ENCODE data around the gene UBE2E2. TPM values are rescaled to one million over a fixed set of nuclear protein-coding genes. Genes with fewer than 3 reads are reported as not detected.

UBE2E2 gene
- total RNA-seq, 1 experiment from 2014 or later: 25.1 TPM

DNA sequence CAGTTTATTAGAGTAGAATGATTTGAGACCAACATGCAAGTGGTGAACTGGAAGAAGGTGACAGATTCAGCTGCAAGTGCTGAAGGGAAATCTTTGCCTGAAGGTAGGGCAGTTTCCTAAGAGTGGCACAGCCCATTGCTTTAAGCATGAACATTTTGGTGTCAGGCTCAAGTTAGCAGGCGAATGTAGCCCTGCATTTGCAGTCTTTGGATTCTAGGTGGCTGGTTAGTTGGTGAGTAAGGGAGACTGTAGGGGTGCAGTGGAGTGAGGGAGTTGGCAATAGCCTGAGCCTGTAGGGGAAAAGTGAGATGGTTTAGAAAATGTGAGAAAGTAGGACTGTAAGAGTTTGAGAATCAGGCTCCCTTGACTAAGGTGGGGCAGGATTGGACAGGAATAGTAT, 29.7 kb downstream of the UBE2E2 start:
- CTCF ChIA-PET: no interaction called here
- no TSS peak for BruUV-seq (replicated peaks)
- H3K27me3 Mint-ChIP-seq (ENCODE audit: unreplicated experiment): no peaks in the 10 kb centered on the region
- DNase-seq: no peak
- no peak overlapping the region for H3K4me3 Mint-ChIP-seq (ENCODE audit: low read depth, unreplicated experiment)
- H3K27ac Mint-ChIP-seq (ENCODE audit: unreplicated experiment): no peak overlapping the region
- peaks cover 7% of the 10 kb centered on the region for H3K4me1 Mint-ChIP-seq (ENCODE audit: low read depth, unreplicated experiment)
- no peaks in the 10 kb centered on the region for H3K9me3 Mint-ChIP-seq (ENCODE audit: low read depth, unreplicated experiment)
- intact Hi-C loops (cut with micrococcal nuclease; ENCODE audit: unreplicated experiment): no loop called here
- no peaks in the 10 kb centered on the region for H3K36me3 Mint-ChIP-seq (ENCODE audit: insufficient read depth, unreplicated experiment)
- TF ChIP-seq, protein P1, sequence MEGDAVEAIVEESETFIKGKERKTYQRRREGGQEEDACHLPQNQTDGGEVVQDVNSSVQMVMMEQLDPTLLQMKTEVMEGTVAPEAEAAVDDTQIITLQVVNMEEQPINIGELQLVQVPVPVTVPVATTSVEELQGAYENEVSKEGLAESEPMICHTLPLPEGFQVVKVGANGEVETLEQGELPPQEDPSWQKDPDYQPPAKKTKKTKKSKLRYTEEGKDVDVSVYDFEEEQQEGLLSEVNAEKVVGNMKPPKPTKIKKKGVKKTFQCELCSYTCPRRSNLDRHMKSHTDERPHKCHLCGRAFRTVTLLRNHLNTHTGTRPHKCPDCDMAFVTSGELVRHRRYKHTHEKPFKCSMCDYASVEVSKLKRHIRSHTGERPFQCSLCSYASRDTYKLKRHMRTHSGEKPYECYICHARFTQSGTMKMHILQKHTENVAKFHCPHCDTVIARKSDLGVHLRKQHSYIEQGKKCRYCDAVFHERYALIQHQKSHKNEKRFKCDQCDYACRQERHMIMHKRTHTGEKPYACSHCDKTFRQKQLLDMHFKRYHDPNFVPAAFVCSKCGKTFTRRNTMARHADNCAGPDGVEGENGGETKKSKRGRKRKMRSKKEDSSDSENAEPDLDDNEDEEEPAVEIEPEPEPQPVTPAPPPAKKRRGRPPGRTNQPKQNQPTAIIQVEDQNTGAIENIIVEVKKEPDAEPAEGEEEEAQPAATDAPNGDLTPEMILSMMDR (IDR thresholded peaks at IDR 0.05; ENCODE audit: unreplicated experiment): no peak

DNA sequence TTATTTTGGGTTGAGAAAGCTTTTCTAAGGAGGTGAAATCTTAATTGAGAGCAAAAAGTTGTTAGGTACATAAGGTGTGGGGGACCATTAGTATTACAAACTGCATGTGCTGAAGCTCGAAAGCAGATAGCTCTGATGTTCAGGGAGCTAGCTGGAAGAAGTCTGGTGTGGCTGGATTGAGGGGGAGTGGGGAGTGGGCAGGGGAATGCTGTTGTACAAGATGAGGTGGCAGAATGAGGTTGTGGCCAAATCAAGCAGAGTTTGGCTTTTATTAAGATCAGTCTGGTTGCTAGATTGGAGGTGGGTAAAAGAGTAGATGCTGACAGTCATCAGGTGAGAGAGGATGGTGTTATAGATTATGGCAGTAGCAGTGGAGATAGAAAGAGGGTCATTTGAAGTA, 32.1 kb downstream of the UBE2E2 start:
- H3K4me1 Mint-ChIP-seq (ENCODE audit: low read depth, unreplicated experiment): peaks cover 7% of the 10 kb centered on the region
- no peak for DNase-seq
- H3K36me3 Mint-ChIP-seq (ENCODE audit: insufficient read depth, unreplicated experiment): no peaks in the 10 kb centered on the region
- no peaks in the 10 kb centered on the region for H3K9me3 Mint-ChIP-seq (ENCODE audit: low read depth, unreplicated experiment)
- H3K27me3 Mint-ChIP-seq (ENCODE audit: unreplicated experiment): no peaks in the 10 kb centered on the region
- intact Hi-C loops (cut with micrococcal nuclease; ENCODE audit: unreplicated experiment): no loop called here
- TF ChIP-seq, protein P1 (IDR thresholded peaks at IDR 0.05; ENCODE audit: unreplicated experiment): no peak
- BruUV-seq (replicated peaks): no TSS peak
- H3K27ac Mint-ChIP-seq (ENCODE audit: unreplicated experiment): no peak overlapping the region
- CTCF ChIA-PET: no interaction called here
- no peak overlapping the region for H3K4me3 Mint-ChIP-seq (ENCODE audit: low read depth, unreplicated experiment)

DNA sequence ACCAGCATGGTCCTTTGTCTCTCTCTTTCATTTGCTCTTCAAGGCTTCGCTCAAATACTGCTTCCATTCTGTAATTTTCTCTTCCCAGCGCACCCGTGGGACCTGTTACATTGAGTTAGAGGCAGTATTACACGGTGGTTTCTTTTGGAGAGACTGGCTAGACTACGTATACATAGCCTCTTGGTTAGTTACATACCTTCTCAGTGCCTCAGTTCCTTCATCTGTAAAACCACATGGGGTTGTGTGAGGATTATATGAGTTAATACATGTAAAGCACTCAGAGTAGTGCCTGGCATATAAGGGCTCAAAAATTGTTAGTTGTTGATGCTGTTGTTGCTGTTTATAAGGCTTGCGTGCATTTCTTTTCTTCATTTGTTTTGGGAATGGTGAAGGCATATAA, 33.8 kb downstream of the UBE2E2 start:
- CTCF ChIA-PET: interaction anchor here (0.6 kb wide), 1 partner anchor 736 kb away, joined by 5 read pairs; no protein-coding TSS in a partner anchor
- intact Hi-C loops (cut with micrococcal nuclease; ENCODE audit: unreplicated experiment): no loop called here
- no peak for DNase-seq
- H3K36me3 Mint-ChIP-seq (ENCODE audit: insufficient read depth, unreplicated experiment): no peaks in the 10 kb centered on the region
- H3K4me1 Mint-ChIP-seq (ENCODE audit: low read depth, unreplicated experiment): peaks cover 20% of the 10 kb centered on the region
- no peak overlapping the region for H3K4me3 Mint-ChIP-seq (ENCODE audit: low read depth, unreplicated experiment)
- no peaks in the 10 kb centered on the region for H3K27me3 Mint-ChIP-seq (ENCODE audit: unreplicated experiment)
- TF ChIP-seq, protein P1 (IDR thresholded peaks at IDR 0.05; ENCODE audit: unreplicated experiment): no peak
- no peak overlapping the region for H3K27ac Mint-ChIP-seq (ENCODE audit: unreplicated experiment)
- H3K9me3 Mint-ChIP-seq (ENCODE audit: low read depth, unreplicated experiment): no peaks in the 10 kb centered on the region
- BruUV-seq (replicated peaks): no TSS peak

DNA sequence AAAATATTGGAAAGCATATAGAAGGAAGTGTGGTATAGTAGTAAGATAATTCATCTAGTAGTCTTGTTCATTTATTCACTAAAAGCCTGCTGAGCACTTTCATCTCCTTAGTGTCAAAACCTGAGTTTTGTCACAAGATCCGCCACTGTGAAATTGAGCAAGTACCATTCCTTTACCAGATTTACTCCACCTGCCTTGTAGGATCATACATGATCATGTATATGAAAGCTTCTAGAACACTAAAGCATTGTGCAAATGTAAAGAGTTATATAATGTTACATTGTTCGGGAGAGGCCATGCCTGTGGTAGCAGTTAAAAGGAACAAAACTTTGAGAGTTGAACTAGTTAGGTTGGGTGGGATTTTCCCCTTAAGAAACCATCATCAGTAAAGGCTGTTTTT, 35.0 kb downstream of the UBE2E2 start:
- no TSS peak for BruUV-seq (replicated peaks)
- Mint-ChIP-seq H3K9me3 (ENCODE audit: low read depth, unreplicated experiment) (no peaks in the 10 kb centered on the region), H3K4me3 (ENCODE audit: low read depth, unreplicated experiment) (no peak overlapping the region), H3K27ac (ENCODE audit: unreplicated experiment) (no peak overlapping the region), H3K36me3 (ENCODE audit: insufficient read depth, unreplicated experiment) (no peaks in the 10 kb centered on the region), H3K4me1 (ENCODE audit: low read depth, unreplicated experiment) (peaks cover 27% of the 10 kb centered on the region), H3K27me3 (ENCODE audit: unreplicated experiment) (no peaks in the 10 kb centered on the region)
- no peak for DNase-seq
- intact Hi-C loops (cut with micrococcal nuclease; ENCODE audit: unreplicated experiment): no loop called here
- CTCF ChIA-PET: no interaction called here
- TF ChIP-seq, protein P1 (IDR thresholded peaks at IDR 0.05; ENCODE audit: unreplicated experiment): no peak
